GM19452 (cell line): ENCODE results near the gene CNPY4.

Source experiments
- ATAC-seq: cut with Tn5 transposase; IDR thresholded peaks from one replicate; pipeline ENCODE4 v1.9.1; 2021; ENCODE audit not compliant: unreplicated experiment

CNPY4 gene

GRCh38 chr7:100166317-100166940 lies 47.0 kb downstream of the CNPY4 start:
- ATAC-seq: no peak

GRCh38 chr7:100166970-100167911 lies 47.8 kb downstream of the CNPY4 start:
- ATAC-seq: no peak

GRCh38 chr7:100167912-100168323 lies 48.5 kb downstream of the CNPY4 start:
- ATAC-seq: no peak

- ATAC-seq: no peak
Observed at GRCh38 chr7:100169147-100169850, 49.9 kb downstream of the CNPY4 start.

GRCh38 chr7:100170101-100170897 lies 50.9 kb downstream of the CNPY4 start:
- ATAC-seq: no peak

DNA sequence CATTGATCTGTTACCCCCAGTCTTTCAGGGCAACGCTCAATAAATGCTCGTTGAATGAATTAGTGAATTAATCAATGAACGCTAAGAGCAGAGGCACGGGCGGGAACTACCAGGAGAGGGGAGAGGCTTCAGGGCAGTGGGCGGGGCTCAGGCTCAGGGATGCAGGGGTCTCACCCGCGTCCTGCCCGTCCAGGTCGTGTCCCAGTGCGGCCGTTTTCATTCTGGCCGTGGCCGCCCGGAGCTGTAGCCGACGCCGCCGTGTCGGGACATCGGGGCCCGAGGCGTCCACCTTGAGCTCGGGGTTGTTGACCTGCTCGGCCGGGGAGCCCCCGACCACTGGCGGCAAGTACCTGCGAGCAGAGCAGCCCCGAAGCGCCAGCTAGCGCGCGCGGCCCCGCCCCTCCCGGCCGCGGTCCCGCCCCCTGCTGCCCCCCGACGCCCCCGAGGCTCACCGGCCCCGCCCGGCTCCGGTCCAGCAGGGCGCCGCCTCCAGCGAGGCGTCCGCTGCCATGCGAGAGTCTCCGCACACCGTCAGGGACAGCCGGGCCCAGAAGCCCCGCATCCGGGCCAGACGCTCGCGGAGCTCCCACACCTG lies 51.8 kb downstream of the CNPY4 start:
- ATAC-seq: no peak

- no peak for ATAC-seq
Observed at GRCh38 chr7:100171840-100172239, 52.4 kb downstream of the CNPY4 start.

- no peak for ATAC-seq
Observed at GRCh38 chr7:100173806-100174495, 54.5 kb downstream of the CNPY4 start.

GRCh38 chr7:100174582-100174981 lies 55.1 kb downstream of the CNPY4 start:
- no peak for ATAC-seq
